Measurements from ENCODE around the gene TMEM185B.
"Not testable (repeated sequence)": the region's sequence is repeated elsewhere in the genome, so short reads cannot be mapped to it uniquely, and the experiment has no call there.

TMEM185B gene

DNA sequence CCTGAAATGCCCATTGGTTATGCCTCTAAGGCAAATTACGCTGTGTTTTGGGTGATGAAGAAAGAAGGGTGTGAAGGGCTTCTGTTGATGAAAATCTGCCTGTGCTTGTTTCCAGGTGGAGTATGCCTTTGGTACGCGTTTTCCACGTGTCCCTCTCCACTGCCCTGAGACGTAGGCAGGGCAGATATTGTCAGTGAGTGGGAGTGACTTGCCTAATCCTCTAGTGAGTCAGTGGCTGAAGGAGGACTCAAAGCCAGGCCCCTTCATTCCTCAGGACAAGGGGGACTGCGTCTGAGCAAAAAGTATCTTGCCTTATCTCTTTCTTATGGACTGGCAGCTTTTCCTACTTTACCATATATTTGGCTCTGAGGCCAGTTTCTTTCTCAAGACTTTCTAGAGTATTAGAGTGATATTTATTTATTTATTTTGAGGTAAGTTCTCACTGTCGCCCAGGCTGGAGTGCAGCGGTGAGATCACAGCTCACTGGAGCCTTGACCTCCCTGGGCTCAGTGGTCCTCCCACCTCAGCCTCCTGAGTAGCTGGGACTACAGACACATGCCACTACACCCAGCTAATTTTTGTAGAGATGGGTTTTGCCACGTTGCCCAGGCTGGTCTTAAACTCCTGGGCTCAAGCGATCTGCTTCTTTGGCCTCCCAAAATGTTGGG, 39.7 kb upstream of the TMEM185B start:
- ChIA-PET POLR2A (no interaction called here), CTCF (interaction anchor here (1.3 to 1.5 kb wide), 2 partner anchors 9 to 11 kb away, joined by 3 to 6 read pairs; no protein-coding TSS in a partner anchor)
- TF ChIP-seq, protein P1, sequence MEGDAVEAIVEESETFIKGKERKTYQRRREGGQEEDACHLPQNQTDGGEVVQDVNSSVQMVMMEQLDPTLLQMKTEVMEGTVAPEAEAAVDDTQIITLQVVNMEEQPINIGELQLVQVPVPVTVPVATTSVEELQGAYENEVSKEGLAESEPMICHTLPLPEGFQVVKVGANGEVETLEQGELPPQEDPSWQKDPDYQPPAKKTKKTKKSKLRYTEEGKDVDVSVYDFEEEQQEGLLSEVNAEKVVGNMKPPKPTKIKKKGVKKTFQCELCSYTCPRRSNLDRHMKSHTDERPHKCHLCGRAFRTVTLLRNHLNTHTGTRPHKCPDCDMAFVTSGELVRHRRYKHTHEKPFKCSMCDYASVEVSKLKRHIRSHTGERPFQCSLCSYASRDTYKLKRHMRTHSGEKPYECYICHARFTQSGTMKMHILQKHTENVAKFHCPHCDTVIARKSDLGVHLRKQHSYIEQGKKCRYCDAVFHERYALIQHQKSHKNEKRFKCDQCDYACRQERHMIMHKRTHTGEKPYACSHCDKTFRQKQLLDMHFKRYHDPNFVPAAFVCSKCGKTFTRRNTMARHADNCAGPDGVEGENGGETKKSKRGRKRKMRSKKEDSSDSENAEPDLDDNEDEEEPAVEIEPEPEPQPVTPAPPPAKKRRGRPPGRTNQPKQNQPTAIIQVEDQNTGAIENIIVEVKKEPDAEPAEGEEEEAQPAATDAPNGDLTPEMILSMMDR (IDR thresholded peaks at IDR 0.05; ENCODE audit: control extremely low read depth, extremely low read depth, low read depth, missing control alignments): no peak
- DNase-seq (ENCODE audit: extremely low spot score): no peak

DNA sequence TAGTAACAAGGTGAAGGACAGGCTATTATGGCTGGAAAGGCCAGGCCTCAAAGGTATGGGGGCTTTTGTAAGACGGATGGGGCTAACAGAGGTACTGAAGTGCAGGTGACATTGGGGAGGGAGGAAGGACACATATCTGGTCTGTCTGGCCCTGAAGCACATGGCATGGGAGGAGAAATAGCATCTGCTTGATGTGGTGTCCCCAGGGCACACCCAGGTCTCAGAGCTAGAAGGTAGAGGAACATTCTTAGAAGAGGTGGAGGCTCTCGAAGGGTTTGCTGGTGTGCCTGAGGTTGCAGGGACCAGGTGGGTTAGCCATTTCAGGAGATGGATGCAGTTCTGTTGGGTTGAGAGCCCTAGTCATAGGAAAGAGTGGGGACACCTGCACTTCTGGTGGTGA, 39.0 kb upstream of the TMEM185B start:
- ChIA-PET CTCF (interaction anchor here (1.3 to 2.1 kb wide), 5 partner anchors 9 to 36 kb away, joined by 3 to 6 read pairs (median 5); no protein-coding TSS in a partner anchor), POLR2A (no interaction called here)
- TF ChIP-seq, protein P1 (IDR thresholded peaks at IDR 0.05; ENCODE audit: control extremely low read depth, extremely low read depth, low read depth, missing control alignments): no peak
- no peak for DNase-seq (ENCODE audit: extremely low spot score)

DNA sequence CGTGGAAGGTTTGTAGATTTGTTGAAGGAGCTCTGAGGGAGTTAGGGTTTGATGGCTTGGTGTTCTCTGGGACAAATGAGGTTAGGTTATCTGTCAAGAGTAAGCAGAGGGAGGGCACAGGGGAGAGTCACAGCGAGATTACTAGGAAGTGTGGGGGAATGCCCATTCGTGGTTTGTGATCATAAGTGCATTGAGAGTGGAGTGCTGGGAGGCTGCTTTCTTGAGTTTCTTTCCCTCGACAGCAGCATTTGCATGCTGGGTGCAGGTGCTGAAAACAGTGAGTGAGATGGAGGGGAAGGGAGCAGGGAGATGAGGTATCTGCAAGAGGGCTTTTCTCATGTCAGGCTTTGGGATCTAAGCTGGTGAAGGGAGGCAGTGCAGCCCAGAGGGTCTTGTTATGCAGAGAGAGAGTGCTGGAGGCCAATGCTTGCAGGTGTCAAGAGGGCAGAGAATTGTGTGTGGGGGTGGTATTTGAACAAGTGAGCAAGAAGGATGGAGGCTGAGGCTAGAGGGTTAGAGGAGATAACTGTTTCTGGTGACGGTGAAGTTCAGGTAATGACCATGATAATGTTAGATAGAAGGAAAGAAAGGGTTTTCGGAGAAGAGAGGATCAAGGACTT, 38.3 kb upstream of the TMEM185B start:
- POLR2A ChIA-PET: no interaction called here
- DNase-seq (ENCODE audit: extremely low spot score): peak; percentile 70
- CTCF ChIA-PET: interaction anchor here (1.3 to 2.1 kb wide), 6 partner anchors 9 to 51 kb away, joined by 3 to 6 read pairs (median 5); no protein-coding TSS in a partner anchor
- TF ChIP-seq, protein P1 (IDR thresholded peaks at IDR 0.05; ENCODE audit: control extremely low read depth, extremely low read depth, low read depth, missing control alignments): no peak

DNA sequence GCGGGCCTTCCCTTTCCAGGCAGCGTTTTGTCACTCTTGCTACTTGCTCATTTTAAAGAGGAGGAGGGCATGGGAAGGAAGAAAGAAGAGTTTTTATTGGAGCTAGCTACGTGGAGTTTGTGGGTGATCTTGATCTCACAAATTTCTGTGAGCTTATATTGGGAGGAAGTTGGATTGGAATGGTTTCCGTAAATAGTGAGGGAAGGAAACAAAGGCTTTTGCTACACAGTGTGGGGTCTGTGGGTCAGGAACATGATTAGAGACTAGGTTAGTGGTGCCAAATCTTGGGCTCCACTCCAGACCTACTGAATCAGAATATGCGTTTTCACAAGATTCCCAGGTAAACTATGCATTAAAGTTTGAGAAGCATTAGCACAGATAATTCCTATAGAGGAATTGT, 37.5 kb upstream of the TMEM185B start:
- no peak for DNase-seq (ENCODE audit: extremely low spot score)
- CTCF ChIA-PET: interaction anchor here (1.4 to 2.1 kb wide), 3 partner anchors 31 to 52 kb away, joined by 4 to 5 read pairs (median 5); no protein-coding TSS in a partner anchor
- TF ChIP-seq, protein P1 (IDR thresholded peaks at IDR 0.05; ENCODE audit: control extremely low read depth, extremely low read depth, low read depth, missing control alignments): no peak
- POLR2A ChIA-PET: no interaction called here

DNA sequence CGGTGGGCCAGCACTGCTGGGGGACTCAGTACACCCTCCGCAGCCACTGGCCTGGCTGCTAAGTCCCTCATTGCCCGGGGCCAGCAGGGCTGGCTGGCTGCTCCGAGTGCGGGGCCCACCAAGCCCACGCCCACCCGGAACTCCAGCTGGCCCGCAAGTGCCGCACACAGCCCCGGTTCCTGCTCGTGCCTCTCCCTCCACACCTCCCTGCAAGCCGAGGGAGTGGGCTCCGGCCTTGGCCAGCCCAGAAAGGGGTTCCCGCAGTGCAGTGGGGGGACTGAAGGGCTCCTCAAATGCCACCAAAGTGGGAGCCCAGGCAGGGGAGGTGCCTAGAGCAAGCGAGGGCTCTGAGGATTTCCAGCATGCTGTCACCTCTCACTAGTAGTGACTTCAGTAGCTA, 36.7 kb upstream of the TMEM185B start:
- CTCF ChIA-PET: interaction anchor here (1.4 kb wide), 1 partner anchor 53 kb away, joined by 4 read pairs; no protein-coding TSS in a partner anchor

DNA sequence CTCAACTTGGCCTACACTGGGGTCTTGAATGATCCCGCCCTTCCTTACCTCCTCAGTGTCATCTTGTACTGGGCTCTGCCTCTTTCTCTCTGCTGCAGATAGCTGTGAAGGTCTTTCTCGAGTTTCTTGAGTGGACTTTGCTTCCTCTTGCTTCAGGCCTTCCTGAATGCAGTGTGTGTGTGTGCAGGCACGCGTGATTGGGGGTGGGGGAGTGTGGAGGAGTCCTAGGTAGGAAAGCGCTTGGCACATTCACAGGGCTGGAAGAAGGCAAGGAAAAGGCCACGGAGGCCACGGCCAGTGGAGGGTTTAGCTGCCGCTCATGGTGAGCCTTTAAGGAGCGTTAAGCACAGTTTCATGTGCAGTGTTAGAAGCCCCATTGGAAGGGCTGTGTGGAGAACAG, 35.0 kb upstream of the TMEM185B start:
- no peak for DNase-seq (ENCODE audit: extremely low spot score)
- ChIA-PET CTCF (interaction anchor here (1.4 to 2.8 kb wide), 4 partner anchors 8 to 55 kb away, joined by 3 to 14 read pairs (median 4); no protein-coding TSS in a partner anchor), POLR2A (no interaction called here)
- TF ChIP-seq, protein P1 (IDR thresholded peaks at IDR 0.05; ENCODE audit: control extremely low read depth, extremely low read depth, low read depth, missing control alignments): no peak

More for the DNA sequence above, 36.7 kb upstream of the TMEM185B start:
- DNase-seq (ENCODE audit: extremely low spot score); POLR2A ChIA-PET: not testable (repeated sequence)

DNA sequence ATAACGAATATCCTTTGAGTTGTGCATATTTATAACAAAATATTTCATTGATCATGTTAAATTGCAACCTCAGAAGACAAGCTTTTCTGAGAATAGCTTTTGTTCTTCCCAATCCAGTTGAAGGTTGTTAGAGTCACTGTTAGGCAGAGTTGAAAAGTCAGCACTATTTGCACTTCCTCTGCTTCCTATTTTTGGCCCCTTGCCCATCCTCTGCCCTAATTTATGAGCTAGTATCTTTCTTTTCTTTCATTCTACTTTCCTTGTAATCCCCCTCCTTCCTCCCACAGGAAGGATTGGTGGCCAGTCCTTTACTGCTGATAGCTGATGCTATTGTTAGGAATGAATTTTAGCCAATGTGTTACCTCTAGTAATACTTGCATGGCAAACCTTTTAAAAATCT, 34.3 kb upstream of the TMEM185B start:
- no peak for DNase-seq (ENCODE audit: extremely low spot score)
- ChIA-PET CTCF (interaction anchor here (0.9 to 2.8 kb wide), 6 partner anchors 8 to 56 kb away, joined by 3 to 14 read pairs (median 3); no protein-coding TSS in a partner anchor), POLR2A (no interaction called here)

More for the DNA sequence above, 34.3 kb upstream of the TMEM185B start:
- TF ChIP-seq, protein P1 (IDR thresholded peaks at IDR 0.05; ENCODE audit: control extremely low read depth, extremely low read depth, low read depth, missing control alignments): no peak

Measured in GM10248 (cell line).